PC-9 (cell line): ENCODE data around the gene APCDD1L. TPM values are rescaled to one million over a fixed set of nuclear protein-coding genes. Genes with fewer than 3 reads are reported as not detected.
"Not testable (repeated sequence)": the region's sequence is repeated elsewhere in the genome, so short reads cannot be mapped to it uniquely, and the experiment has no call there.

Experiments
- BruUV-seq: library from RNA; stranded (reverse); fragments of 400-500 nt; replicated peaks from 2 replicates; lab custom pipeline; 2021; lab: Mats Ljungman, UMichigan
- CTCF ChIA-PET: fragments of 300-600 bp; sonication (Branson Sonifier 250); formaldehyde crosslinking; loops from one replicate; lab custom pipeline; 2022; ENCODE audit warnings: antibody characterized with exemption; lab: Charles Lee
- POLR2A ChIA-PET: fragments of 300-600 bp; sonication (Branson Sonifier 250); formaldehyde crosslinking; loops from one replicate; lab custom pipeline; 2022; ENCODE audit warnings: antibody characterized with exemption; ENCODE audit not compliant: unreplicated experiment; lab: Charles Lee
- DNase-seq, 2 experiments: peaks; one replicate each; pipeline versions ENCODE4 v3.0.0 to v3.0.0-alpha.2; 2015 to 2022; ENCODE audit warnings: mixed read lengths in 1 of 2
- H2AFZ ChIP-seq: fragments of 200-600 bp; sonication (generic); 2 replicates; pipeline ENCODE4 v1.8.1; 2017; ENCODE audit warnings: antibody characterized with exemption
- H3F3A ChIP-seq: fragments of 200-600 bp; sonication (generic); 2 replicates; pipeline ENCODE4 v1.8.1; 2017; ENCODE audit warnings: antibody characterized with exemption, mild to moderate bottlenecking, low read depth; ENCODE audit not compliant: insufficient read depth
- H3K27ac ChIP-seq: fragments of 200-600 bp; sonication (generic); 2 replicates; pipeline ENCODE4 v1.6.1; 2016; ENCODE audit warnings: mixed run types
- H3K27me3 ChIP-seq: fragments of 200-600 bp; sonication (generic); 2 replicates; pipeline ENCODE4 v1.6.1; 2016; ENCODE audit warnings: low read depth, mixed run types; ENCODE audit not compliant: insufficient read depth
- H3K36me3 ChIP-seq: fragments of 200-600 bp; sonication (generic); 2 replicates; pipeline ENCODE4 v1.6.1; 2016; ENCODE audit warnings: low read depth, mixed run types
- H3K4me1 ChIP-seq: fragments of 200-600 bp; sonication (generic); replicated peaks from 2 replicates; pipeline ENCODE4 v1.6.1; 2016; ENCODE audit warnings: mixed run types; ENCODE audit not compliant: insufficient read depth
- H3K4me2 ChIP-seq: fragments of 200-600 bp; sonication (generic); 2 replicates; pipeline ENCODE4 v1.6.1; 2017; ENCODE audit warnings: mixed run types
- H3K4me3 ChIP-seq: fragments of 200-600 bp; sonication (generic); 2 replicates; pipeline ENCODE4 v1.6.1; 2016; ENCODE audit warnings: mixed run types
- H3K79me2 ChIP-seq: fragments of 200-600 bp; sonication (generic); 2 replicates; pipeline ENCODE4 v1.6.1; 2017; ENCODE audit warnings: low read depth, mixed run types
- H3K9me2 ChIP-seq: fragments of 200-600 bp; sonication (generic); 2 replicates; pipeline ENCODE4 v1.8.1; 2017; ENCODE audit warnings: mild to moderate bottlenecking; ENCODE audit not compliant: insufficient read depth
- H3K9me3 ChIP-seq: fragments of 200-600 bp; sonication (generic); 2 replicates; pipeline ENCODE4 v1.8.1; 2016; ENCODE audit warnings: low read depth; ENCODE audit not compliant: insufficient read depth
- H4K20me1 ChIP-seq: fragments of 200-600 bp; sonication (generic); 2 replicates; pipeline ENCODE4 v1.8.1; 2017; ENCODE audit not compliant: insufficient read depth
- CTCF ChIP-seq: fragments of 200-600 bp; sonication (generic); conservative IDR thresholded peaks from 2 replicates; pipeline ENCODE4 v1.6.1; 2017; ENCODE audit warnings: mixed run types, antibody characterized with exemption, mild to moderate bottlenecking, moderate library complexity
- EZH2 ChIP-seq: fragments of 200-600 bp; sonication (generic); IDR thresholded peaks from 2 replicates; pipeline ENCODE4 v1.8.0; 2017; ENCODE audit warnings: antibody characterized with exemption, low read depth
- intact Hi-C: fragments of 100-400 bp; cut with micrococcal nuclease; formaldehyde crosslinking; loops from one replicate; pipeline ENCODE4 v1.10.0; 2022; ENCODE audit not compliant: unreplicated experiment
- total RNA-seq: library from RNA; stranded (reverse); gene quantifications from 2 replicates; pipeline ENCODE4 v1.2.3, GENCODE V29; 2021

Gene APCDD1L
- total RNA-seq, 1 experiment from 2014 or later = 3.0 TPM

GRCh38 chr20:58510921-58511320 is 4.3 kb downstream of the APCDD1L start:
- intact Hi-C loops = no loop called here
- peaks cover 9% of the 10 kb centered on the region; the same call in 1 of the 2 replicates for H3K9me3 ChIP-seq
- H3K27me3 ChIP-seq = no peaks in the 10 kb centered on the region
- H3K79me2 ChIP-seq = no peaks in the 10 kb centered on the region
- H3K9me2 ChIP-seq = no peaks in the 10 kb centered on the region
- H3K4me3 ChIP-seq = no peak overlapping the region
- H4K20me1 ChIP-seq = no peaks in the 10 kb centered on the region
- H3K4me2 ChIP-seq = peak overlapping the region; percentile 34
- H3F3A ChIP-seq = peaks cover 19% of the 10 kb centered on the region
- H3K4me1 ChIP-seq = peaks cover 23% of the 10 kb centered on the region
- DNase-seq = no peak
- CTCF ChIA-PET = no interaction called here
- H3K27ac ChIP-seq = no peak overlapping the region
- POLR2A ChIA-PET = interaction anchor here (0.7 kb wide), 1 partner anchor 166 kb away, joined by 3 read pairs; no protein-coding TSS in a partner anchor
- BruUV-seq = no TSS peak
- no peak for TF ChIP-seq CTCF
- TF ChIP-seq EZH2 = no peak
- no peaks in the 10 kb centered on the region for H3K36me3 ChIP-seq
- no peak overlapping the region for H2AFZ ChIP-seq

GRCh38 chr20:58508762-58509395 is 6.3 kb downstream of the APCDD1L start:
- no peak for DNase-seq

GRCh38 chr20:58506999-58507398 is 8.2 kb downstream of the APCDD1L start:
- H3K9me3 ChIP-seq = peaks cover 17% of the 10 kb centered on the region; the same call in 1 of the 2 replicates
- H3K4me2 ChIP-seq, H3K27me3 ChIP-seq, BruUV-seq, H4K20me1 ChIP-seq, H3K36me3 ChIP-seq, H3K79me2 ChIP-seq, DNase-seq, H3K9me2 ChIP-seq, H3K27ac ChIP-seq, H2AFZ ChIP-seq, CTCF ChIA-PET, POLR2A ChIA-PET, H3K4me3 ChIP-seq, intact Hi-C loops: not testable (repeated sequence)
- peaks cover 12% of the 10 kb centered on the region for H3K4me1 ChIP-seq
- H3F3A ChIP-seq = peaks cover 15% of the 10 kb centered on the region

More at GRCh38 chr20:58508762-58509395, 6.3 kb downstream of the APCDD1L start:
- ChIA-PET POLR2A (interaction anchor here (0.5 kb wide), 1 partner anchor 46 kb away, joined by 6 read pairs; no protein-coding TSS in a partner anchor), CTCF (no interaction called here)
- no TSS peak for BruUV-seq
- Histone ChIP-seq H3K27ac (no peak overlapping the region), H3K79me2 (no peaks in the 10 kb centered on the region), H3K27me3 (no peaks in the 10 kb centered on the region), H3K9me3 (peaks cover 14% of the 10 kb centered on the region; the same call in 1 of the 2 replicates), H3K36me3 (no peaks in the 10 kb centered on the region), H3K9me2 (no peaks in the 10 kb centered on the region), H3K4me2 (no peak overlapping the region), H3K4me1 (peaks cover 16% of the 10 kb centered on the region), H2AFZ (no peak overlapping the region), H3K4me3 (no peak overlapping the region), H4K20me1 (no peaks in the 10 kb centered on the region), H3F3A (peaks cover 19% of the 10 kb centered on the region)
- intact Hi-C loops = no loop called here
- TF ChIP-seq EZH2 (no peak), CTCF (no peak)
